Ramos (cell line): ENCODE data around the gene KIF18A.
"Not testable (repeated sequence)": the region's sequence is repeated elsewhere in the genome, so short reads cannot be mapped to it uniquely, and the experiment has no call there.

ENCODE experiments used
- in situ Hi-C: fragments of 300-500 bp; cut with MboI; formaldehyde crosslinking; loops from one replicate; pipeline ENCODE4 v1.14.3; 2022; ENCODE audit warnings: low sequenced_read_pairs; ENCODE audit not compliant: unreplicated experiment

The KIF18A gene

GRCh38 chr11:28107191-28107749 is 686 bp downstream of the KIF18A start:
- in situ Hi-C loops = no loop called here

- in situ Hi-C loops = no loop called here
These were observed 1.5 kb downstream of the KIF18A start for GRCh38 chr11:28106353-28107043.

GRCh38 chr11:28105869-28106268 is 2.1 kb downstream of the KIF18A start:
- in situ Hi-C loops = no loop called here

GRCh38 chr11:28104984-28105383 is 3.0 kb downstream of the KIF18A start:
- in situ Hi-C loops = no loop called here

GRCh38 chr11:28104425-28104824 is 3.5 kb downstream of the KIF18A start:
- in situ Hi-C loops = no loop called here

- in situ Hi-C loops = not testable (repeated sequence)
These were observed 5.7 kb downstream of the KIF18A start for GRCh38 chr11:28102300-28102699.

GRCh38 chr11:28100665-28101064 is 7.3 kb downstream of the KIF18A start:
- in situ Hi-C loops = no loop called here

- in situ Hi-C loops = no loop called here
These were observed 8.2 kb downstream of the KIF18A start for GRCh38 chr11:28099715-28100114.

GRCh38 chr11:28098257-28098656 is 9.7 kb downstream of the KIF18A start:
- in situ Hi-C loops = no loop called here

GRCh38 chr11:28092786-28093185 is 15.2 kb downstream of the KIF18A start:
- in situ Hi-C loops = no loop called here

- in situ Hi-C loops = no loop called here
These were observed 17.8 kb downstream of the KIF18A start for GRCh38 chr11:28090052-28090749.

- in situ Hi-C loops = no loop called here
These were observed 18.6 kb downstream of the KIF18A start for GRCh38 chr11:28089378-28089777.

- in situ Hi-C loops = not testable (repeated sequence)
These were observed 20.3 kb downstream of the KIF18A start for GRCh38 chr11:28087693-28088092.

- in situ Hi-C loops = not testable (repeated sequence)
These were observed 20.8 kb downstream of the KIF18A start for GRCh38 chr11:28087192-28087591.

- in situ Hi-C loops = no loop called here
These were observed 21.4 kb downstream of the KIF18A start for GRCh38 chr11:28086569-28086968.

GRCh38 chr11:28083118-28083517 is 24.8 kb downstream of the KIF18A start:
- in situ Hi-C loops = no loop called here

- in situ Hi-C loops = no loop called here
These were observed 30.4 kb downstream of the KIF18A start for GRCh38 chr11:28077521-28077920.

- in situ Hi-C loops = no loop called here
These were observed 35.6 kb downstream of the KIF18A start for GRCh38 chr11:28072321-28072720.

- in situ Hi-C loops = no loop called here
These were observed 36.7 kb downstream of the KIF18A start for GRCh38 chr11:28071305-28071704.

GRCh38 chr11:28058333-28058732 is 49.6 kb downstream of the KIF18A start:
- in situ Hi-C loops = no loop called here

- in situ Hi-C loops = no loop called here
These were observed 53.1 kb downstream of the KIF18A start for GRCh38 chr11:28054821-28055220.
